Bronchial epithelial cell (primary cell): ENCODE data around the gene HOXA4. TPM values are rescaled to one million over a fixed set of nuclear protein-coding genes. Genes with fewer than 3 reads are reported as not detected.

ENCODE experiments used
- DNase-seq: peaks from one replicate; pipeline ENCODE4 v3.0.0-alpha.2; 2010; ENCODE audit warnings: low read depth
- FAIRE-seq: peaks from 2 replicates; lab custom pipeline; 2011; peaks lifted over from hg19 to GRCh38; lab: Jason Lieb, UNC
- H3K27me3 ChIP-seq: 2 replicates; pipeline ENCODE4 v1.5.1; 2011; ENCODE audit warnings: low read length; ENCODE audit not compliant: control insufficient read depth, insufficient read depth
- H3K36me3 ChIP-seq: 2 replicates; pipeline ENCODE4 v1.5.1; 2011; ENCODE audit warnings: low read length; ENCODE audit not compliant: control insufficient read depth, insufficient read depth
- H3K4me3 ChIP-seq: 2 replicates; pipeline ENCODE4 v1.5.1; 2011; ENCODE audit warnings: mild to moderate bottlenecking, low read depth, low read length, control low read depth
- CTCF ChIP-seq: IDR thresholded peaks from 2 replicates; pipeline ENCODE4 v1.5.1; 2011; ENCODE audit warnings: mild to moderate bottlenecking, moderate library complexity, low read length, control low read depth, inconsistent platforms; ENCODE audit not compliant: insufficient read depth, severe bottlenecking
- total RNA-seq: library from RNA; depleted of rRNA; stranded (reverse); fragments of >200 nt; gene quantifications from 2 replicates; pipeline ENCODE4 v1.2.1, GENCODE V29; 2014

The HOXA4 gene
- total RNA-seq, 1 donor from 2014 or later = not detected

- Histone ChIP-seq H3K27me3 (peaks cover 27% of the 10 kb centered on the region), H3K4me3 (no peak overlapping the region), H3K36me3 (no peaks in the 10 kb centered on the region)
- no peak for TF ChIP-seq CTCF
- no peak for DNase-seq
- no peak for FAIRE-seq
Measured at GRCh38 chr7:27088002-27088922, 42.3 kb downstream of the HOXA4 start.

GRCh38 chr7:27083646-27084045 is 46.9 kb downstream of the HOXA4 start:
- H3K4me3 ChIP-seq = no peak overlapping the region
- TF ChIP-seq CTCF = no peak
- peaks cover 7% of the 10 kb centered on the region for H3K27me3 ChIP-seq
- H3K36me3 ChIP-seq = no peaks in the 10 kb centered on the region
- no peak for DNase-seq
- FAIRE-seq = no peak

GRCh38 chr7:27082171-27082570 is 48.4 kb downstream of the HOXA4 start:
- DNase-seq (peak; percentile 38), FAIRE-seq (no peak)
- TF ChIP-seq CTCF = no peak

GRCh38 chr7:27080844-27081436 is 49.6 kb downstream of the HOXA4 start:
- DNase-seq = peak; percentile 67
- TF ChIP-seq CTCF = no peak
- FAIRE-seq = no peak
- Histone ChIP-seq H3K27me3 (no peaks in the 10 kb centered on the region), H3K4me3 (no peak overlapping the region), H3K36me3 (no peaks in the 10 kb centered on the region)

More at GRCh38 chr7:27082171-27082570, 48.4 kb downstream of the HOXA4 start:
- Histone ChIP-seq H3K36me3 (no peaks in the 10 kb centered on the region), H3K4me3 (no peak overlapping the region), H3K27me3 (no peaks in the 10 kb centered on the region)

- FAIRE-seq (no peak), DNase-seq (no peak)
- Histone ChIP-seq H3K4me3 (no peak overlapping the region), H3K36me3 (no peaks in the 10 kb centered on the region), H3K27me3 (no peaks in the 10 kb centered on the region)
- TF ChIP-seq CTCF = no peak
Measured at GRCh38 chr7:27079234-27079975, 51.2 kb downstream of the HOXA4 start.
